Measurements from ENCODE around the gene SLC45A3. TPM values are rescaled to one million over a fixed set of nuclear protein-coding genes. Genes with fewer than 3 reads are reported as not detected.

The SLC45A3 gene
- total RNA-seq, 2 experiments from 2014 or later, result 0.11 TPM; not detected in 1

DNA sequence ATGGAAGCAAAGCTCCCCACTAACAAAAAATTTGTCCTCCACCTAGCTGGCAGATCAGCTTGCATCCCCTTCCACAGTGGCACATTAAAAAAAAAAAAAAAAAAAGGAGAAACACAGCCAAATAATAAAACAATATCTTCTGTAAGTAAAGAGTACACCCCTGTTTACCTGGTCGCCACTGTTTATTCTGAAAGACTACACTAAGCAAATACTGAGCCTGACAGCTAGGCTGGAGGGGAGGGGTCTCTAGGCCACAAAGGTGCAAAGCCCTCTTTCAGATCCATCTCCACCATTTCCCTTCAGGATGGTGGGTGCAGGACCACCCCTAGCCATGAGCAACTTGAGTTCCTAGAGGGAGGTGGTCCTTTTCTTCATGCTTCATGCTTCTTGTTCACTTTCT, 22.8 kb upstream of the SLC45A3 start:
- Mint-ChIP-seq H3K9me3 (no peaks in the 10 kb centered on the region), H3K27ac (no peak overlapping the region), H3K36me3 (ENCODE audit: low read depth) (peaks cover 14% of the 10 kb centered on the region), H3K27me3 (no peaks in the 10 kb centered on the region), H3K4me1 (ENCODE audit: low read depth) (peaks cover 17% of the 10 kb centered on the region), H3K4me3 (no peak overlapping the region)
- intact Hi-C loops (cut with DNase I, micrococcal nuclease), result no loop called here
- H3K4me1 ChIP-seq (ENCODE audit: insufficient read depth, low read length), result no peaks in the 10 kb centered on the region
- no peaks in the 10 kb centered on the region for H3K9me3 ChIP-seq (ENCODE audit: control insufficient read depth in 1 of 2, insufficient read depth in 1 of 2, low read length in 2 of 2)
- H3K27ac ChIP-seq (ENCODE audit: low read depth in 1 of 2, low read length in 2 of 2), result no peak overlapping the region
- H3K4me3 ChIP-seq (ENCODE audit: low read length), result no peak overlapping the region
- ChIA-PET POLR2A (interaction anchor here (0.7 kb wide), 1 partner anchor 11 kb away, joined by 3 read pairs; no protein-coding TSS in a partner anchor), CTCF (interaction anchor here (0.8 kb wide), 1 partner anchor 8 kb away, joined by 3 read pairs; no protein-coding TSS in a partner anchor)
- H3K36me3 ChIP-seq (ENCODE audit: insufficient read depth, low read length), result peaks cover 3% of the 10 kb centered on the region
- no peak for ATAC-seq (ENCODE audit: poor library complexity)
- H3K27me3 ChIP-seq (ENCODE audit: control insufficient read depth in 1 of 2, insufficient read depth in 2 of 2, low read length in 2 of 2), result no peaks in the 10 kb centered on the region
- DNase-seq, result no peak
- TF ChIP-seq, protein P1, sequence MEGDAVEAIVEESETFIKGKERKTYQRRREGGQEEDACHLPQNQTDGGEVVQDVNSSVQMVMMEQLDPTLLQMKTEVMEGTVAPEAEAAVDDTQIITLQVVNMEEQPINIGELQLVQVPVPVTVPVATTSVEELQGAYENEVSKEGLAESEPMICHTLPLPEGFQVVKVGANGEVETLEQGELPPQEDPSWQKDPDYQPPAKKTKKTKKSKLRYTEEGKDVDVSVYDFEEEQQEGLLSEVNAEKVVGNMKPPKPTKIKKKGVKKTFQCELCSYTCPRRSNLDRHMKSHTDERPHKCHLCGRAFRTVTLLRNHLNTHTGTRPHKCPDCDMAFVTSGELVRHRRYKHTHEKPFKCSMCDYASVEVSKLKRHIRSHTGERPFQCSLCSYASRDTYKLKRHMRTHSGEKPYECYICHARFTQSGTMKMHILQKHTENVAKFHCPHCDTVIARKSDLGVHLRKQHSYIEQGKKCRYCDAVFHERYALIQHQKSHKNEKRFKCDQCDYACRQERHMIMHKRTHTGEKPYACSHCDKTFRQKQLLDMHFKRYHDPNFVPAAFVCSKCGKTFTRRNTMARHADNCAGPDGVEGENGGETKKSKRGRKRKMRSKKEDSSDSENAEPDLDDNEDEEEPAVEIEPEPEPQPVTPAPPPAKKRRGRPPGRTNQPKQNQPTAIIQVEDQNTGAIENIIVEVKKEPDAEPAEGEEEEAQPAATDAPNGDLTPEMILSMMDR (IDR thresholded peaks at IDR 0.05), result no peak

DNA sequence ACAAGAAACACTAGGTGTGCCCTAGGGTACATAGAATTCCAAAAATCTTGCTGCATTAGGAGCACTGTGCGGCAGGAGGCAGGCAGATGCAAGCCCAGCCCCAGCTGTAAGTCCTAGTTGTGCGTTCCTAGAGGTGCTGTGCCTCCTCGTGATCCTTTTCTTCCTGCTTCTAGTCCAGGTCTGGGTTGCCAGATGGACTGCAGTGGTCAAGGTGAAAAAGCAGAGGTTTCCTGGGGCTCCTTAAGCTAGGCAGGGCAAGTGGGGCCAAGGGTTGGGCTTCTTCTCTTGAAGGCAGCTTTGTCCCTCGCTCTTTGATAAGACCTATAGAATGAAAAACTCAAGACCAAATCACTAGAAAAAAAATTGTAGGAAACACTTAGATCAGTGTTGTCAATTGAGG, 21.6 kb upstream of the SLC45A3 start:
- Histone ChIP-seq H3K4me1 (ENCODE audit: insufficient read depth, low read length) (no peaks in the 10 kb centered on the region), H3K9me3 (ENCODE audit: control insufficient read depth in 1 of 2, insufficient read depth in 1 of 2, low read length in 2 of 2) (no peaks in the 10 kb centered on the region), H3K36me3 (ENCODE audit: insufficient read depth, low read length) (peaks cover 3% of the 10 kb centered on the region), H3K27ac (ENCODE audit: low read depth in 1 of 2, low read length in 2 of 2) (no peak overlapping the region), H3K27me3 (ENCODE audit: control insufficient read depth in 1 of 2, insufficient read depth in 2 of 2, low read length in 2 of 2) (peaks cover 0 to 5% of the 10 kb centered on the region in 2 experiments), H3K4me3 (ENCODE audit: low read length) (no peak overlapping the region)
- Mint-ChIP-seq H3K27ac (no peak overlapping the region), H3K27me3 (peaks cover 9% of the 10 kb centered on the region), H3K4me1 (ENCODE audit: low read depth) (peaks cover 10% of the 10 kb centered on the region), H3K9me3 (no peaks in the 10 kb centered on the region), H3K36me3 (ENCODE audit: low read depth) (peaks cover 12% of the 10 kb centered on the region), H3K4me3 (no peak overlapping the region)
- ATAC-seq (ENCODE audit: poor library complexity) (no peak), DNase-seq (no peak)
- ChIA-PET CTCF (no interaction called here), POLR2A (no interaction called here)
- intact Hi-C loops (cut with DNase I, micrococcal nuclease), result no loop called here
- TF ChIP-seq, protein P1 (IDR thresholded peaks at IDR 0.05), result no peak

DNA sequence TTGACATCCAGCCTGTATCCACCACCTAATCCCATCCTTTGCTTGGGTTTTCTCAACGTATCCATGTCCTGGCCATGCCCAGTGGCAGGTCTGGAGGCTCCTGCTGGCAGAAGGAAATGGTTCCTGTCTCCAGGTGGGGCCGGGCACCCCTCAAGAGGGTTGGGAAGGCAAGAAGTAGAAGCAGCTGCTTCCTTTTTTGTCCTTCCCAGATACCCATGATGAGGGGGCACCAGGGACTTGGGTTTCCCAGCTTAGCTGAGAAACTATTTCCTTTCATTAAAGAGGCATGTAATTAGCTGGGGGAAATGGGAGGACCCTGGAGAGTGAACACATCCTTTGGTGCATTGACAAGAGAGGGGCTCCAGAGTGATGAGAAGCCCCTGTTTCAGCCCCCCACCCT, 21.1 kb upstream of the SLC45A3 start:
- intact Hi-C loops (cut with DNase I, micrococcal nuclease), result no loop called here
- H3K4me3 Mint-ChIP-seq, result no peak overlapping the region
- peaks cover 11% of the 10 kb centered on the region for H3K27me3 Mint-ChIP-seq
- TF ChIP-seq, protein P1 (IDR thresholded peaks at IDR 0.05), result no peak
- Histone ChIP-seq H3K27ac (ENCODE audit: low read depth in 1 of 2, low read length in 2 of 2) (no peak overlapping the region), H3K4me1 (ENCODE audit: insufficient read depth, low read length) (no peaks in the 10 kb centered on the region), H3K27me3 (ENCODE audit: control insufficient read depth in 1 of 2, insufficient read depth in 2 of 2, low read length in 2 of 2) (peaks cover 0 to 7% of the 10 kb centered on the region in 2 experiments), H3K36me3 (ENCODE audit: insufficient read depth, low read length) (no peaks in the 10 kb centered on the region), H3K9me3 (ENCODE audit: control insufficient read depth in 1 of 2, insufficient read depth in 1 of 2, low read length in 2 of 2) (no peaks in the 10 kb centered on the region), H3K4me3 (ENCODE audit: low read length) (no peak overlapping the region)
- H3K27ac Mint-ChIP-seq, result no peak overlapping the region
- no peak for DNase-seq
- peaks cover 7% of the 10 kb centered on the region for H3K36me3 Mint-ChIP-seq (ENCODE audit: low read depth)
- H3K4me1 Mint-ChIP-seq (ENCODE audit: low read depth), result peaks cover 6% of the 10 kb centered on the region
- no peak for ATAC-seq (ENCODE audit: poor library complexity)
- POLR2A ChIA-PET, result no interaction called here
- H3K9me3 Mint-ChIP-seq, result no peaks in the 10 kb centered on the region
- CTCF ChIA-PET, result interaction anchor here (0.7 kb wide), 1 partner anchor 90 kb away, joined by 3 read pairs; no protein-coding TSS in a partner anchor

All from CD4-positive, alpha-beta T cell (primary cell).